Nephron (organoid): Measurements from ENCODE around the gene PRMT5.

Experiments
- H3K27ac Mint-ChIP-seq, 3 experiments: 2 replicates each; pipeline ENCODE4 v1.8.0; 2020; ENCODE audit warnings: mixed read lengths in 3 of 3, mild to moderate bottlenecking in 2 of 3, moderate library complexity in 1 of 3
- H3K27me3 Mint-ChIP-seq: 2 replicates; pipeline ENCODE4 v1.8.0; 2021; ENCODE audit warnings: low read depth, mild to moderate bottlenecking, moderate library complexity, mixed read lengths
- H3K36me3 Mint-ChIP-seq: 2 replicates; pipeline ENCODE4 v1.8.0; 2020; ENCODE audit warnings: low read depth, mixed read lengths
- H3K4me1 Mint-ChIP-seq: 2 replicates; pipeline ENCODE4 v1.8.0; 2020; ENCODE audit warnings: mixed read lengths
- H3K4me3 Mint-ChIP-seq, 3 experiments: 2 replicates each; pipeline ENCODE4 v1.8.0; 2020; ENCODE audit warnings: mild to moderate bottlenecking in 3 of 3, mixed read lengths in 3 of 3, moderate library complexity in 2 of 3
- H3K9me3 Mint-ChIP-seq: 2 replicates; pipeline ENCODE4 v1.8.0; 2020; ENCODE audit warnings: mixed read lengths
- TF ChIP-seq, protein P1 (sequence below), 3 experiments: fragments of 200-600 bp; sonication (generic); IDR thresholded peaks; one replicate each; pipeline ENCODE4 v1.5.0; 2021; ENCODE audit warnings: antibody characterized with exemption in 3 of 3; ENCODE audit not compliant: unreplicated experiment in 3 of 3

PRMT5 gene

DNA sequence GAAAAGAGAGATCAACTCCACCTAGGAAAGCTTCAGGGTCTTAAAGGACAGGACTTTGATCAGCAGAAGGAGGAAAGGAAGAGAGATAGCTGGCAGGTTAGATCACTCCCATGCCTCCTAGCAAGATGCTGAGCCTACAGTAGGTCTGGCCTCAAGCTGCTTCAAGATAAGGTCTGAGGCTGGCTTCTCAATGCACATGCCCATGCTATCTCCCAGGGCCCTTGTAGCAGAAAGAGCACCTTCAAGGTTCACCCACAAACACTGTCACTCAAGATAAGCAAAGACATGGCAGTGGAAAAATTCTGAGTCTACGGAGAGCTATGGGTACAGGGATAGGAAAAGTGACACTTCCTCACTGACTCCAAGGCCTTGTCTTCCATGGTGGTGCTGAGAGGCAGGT lies 31.8 kb downstream of the PRMT5 start:
- peaks cover 33% of the 10 kb centered on the region for H3K36me3 Mint-ChIP-seq
- H3K4me3 Mint-ChIP-seq = no peak overlapping the region
- H3K4me1 Mint-ChIP-seq = no peaks in the 10 kb centered on the region
- TF ChIP-seq, protein P1, sequence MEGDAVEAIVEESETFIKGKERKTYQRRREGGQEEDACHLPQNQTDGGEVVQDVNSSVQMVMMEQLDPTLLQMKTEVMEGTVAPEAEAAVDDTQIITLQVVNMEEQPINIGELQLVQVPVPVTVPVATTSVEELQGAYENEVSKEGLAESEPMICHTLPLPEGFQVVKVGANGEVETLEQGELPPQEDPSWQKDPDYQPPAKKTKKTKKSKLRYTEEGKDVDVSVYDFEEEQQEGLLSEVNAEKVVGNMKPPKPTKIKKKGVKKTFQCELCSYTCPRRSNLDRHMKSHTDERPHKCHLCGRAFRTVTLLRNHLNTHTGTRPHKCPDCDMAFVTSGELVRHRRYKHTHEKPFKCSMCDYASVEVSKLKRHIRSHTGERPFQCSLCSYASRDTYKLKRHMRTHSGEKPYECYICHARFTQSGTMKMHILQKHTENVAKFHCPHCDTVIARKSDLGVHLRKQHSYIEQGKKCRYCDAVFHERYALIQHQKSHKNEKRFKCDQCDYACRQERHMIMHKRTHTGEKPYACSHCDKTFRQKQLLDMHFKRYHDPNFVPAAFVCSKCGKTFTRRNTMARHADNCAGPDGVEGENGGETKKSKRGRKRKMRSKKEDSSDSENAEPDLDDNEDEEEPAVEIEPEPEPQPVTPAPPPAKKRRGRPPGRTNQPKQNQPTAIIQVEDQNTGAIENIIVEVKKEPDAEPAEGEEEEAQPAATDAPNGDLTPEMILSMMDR (IDR thresholded peaks at IDR 0.05; ENCODE audit: unreplicated experiment in 3 of 3) = no peak
- no peaks in the 10 kb centered on the region for H3K27me3 Mint-ChIP-seq
- H3K27ac Mint-ChIP-seq = no peak overlapping the region
- H3K9me3 Mint-ChIP-seq = no peaks in the 10 kb centered on the region

DNA sequence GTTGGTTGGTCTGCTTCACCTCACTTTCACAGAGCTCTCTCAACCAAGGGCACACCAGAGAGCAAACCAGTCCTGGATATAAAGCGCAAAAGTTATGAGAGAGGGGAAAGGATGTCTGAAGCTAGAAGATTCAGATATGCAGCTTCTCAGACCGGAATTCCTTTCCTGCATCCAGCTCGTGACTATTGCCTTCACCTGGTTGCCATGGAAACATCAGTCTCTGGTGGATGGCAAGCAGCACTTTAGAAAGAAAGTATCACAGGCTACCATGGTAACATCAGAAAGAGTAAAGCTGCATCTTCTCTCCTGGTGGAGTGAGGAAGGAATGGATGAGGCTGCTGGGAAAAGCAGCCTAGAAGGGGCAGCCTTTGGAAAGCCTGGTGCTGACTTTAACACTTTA lies 32.4 kb downstream of the PRMT5 start:
- Mint-ChIP-seq H3K4me3 (no peak overlapping the region), H3K27me3 (no peaks in the 10 kb centered on the region), H3K36me3 (peaks cover 27% of the 10 kb centered on the region), H3K9me3 (no peaks in the 10 kb centered on the region), H3K27ac (no peak overlapping the region), H3K4me1 (no peaks in the 10 kb centered on the region)
- TF ChIP-seq, protein P1 (IDR thresholded peaks at IDR 0.05; ENCODE audit: unreplicated experiment in 3 of 3) = no peak

DNA sequence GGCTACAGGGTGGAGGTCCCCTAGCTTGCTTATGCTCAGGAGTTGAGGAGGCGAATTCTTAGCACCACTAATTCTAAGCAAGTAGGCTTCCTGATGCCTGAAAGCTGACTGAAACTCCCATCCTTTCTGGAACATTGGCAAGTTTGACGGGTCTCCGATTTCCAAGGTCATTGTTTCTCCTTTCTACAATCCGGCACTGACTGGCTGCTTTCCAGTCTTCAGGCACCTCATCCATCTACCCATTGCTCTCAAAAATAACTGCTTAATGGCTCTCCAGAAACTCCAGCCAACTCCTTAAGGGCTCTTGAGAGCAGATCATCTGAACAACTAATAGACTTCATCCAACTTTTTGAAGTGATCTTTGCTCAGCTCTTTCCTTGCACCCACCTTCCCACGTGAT lies 32.8 kb downstream of the PRMT5 start:
- no peak overlapping the region for H3K4me3 Mint-ChIP-seq
- no peaks in the 10 kb centered on the region for H3K4me1 Mint-ChIP-seq
- H3K36me3 Mint-ChIP-seq = peaks cover 23% of the 10 kb centered on the region
- TF ChIP-seq, protein P1 (IDR thresholded peaks at IDR 0.05; ENCODE audit: unreplicated experiment in 3 of 3) = no peak
- H3K9me3 Mint-ChIP-seq = no peaks in the 10 kb centered on the region
- H3K27ac Mint-ChIP-seq = no peak overlapping the region
- no peaks in the 10 kb centered on the region for H3K27me3 Mint-ChIP-seq

DNA sequence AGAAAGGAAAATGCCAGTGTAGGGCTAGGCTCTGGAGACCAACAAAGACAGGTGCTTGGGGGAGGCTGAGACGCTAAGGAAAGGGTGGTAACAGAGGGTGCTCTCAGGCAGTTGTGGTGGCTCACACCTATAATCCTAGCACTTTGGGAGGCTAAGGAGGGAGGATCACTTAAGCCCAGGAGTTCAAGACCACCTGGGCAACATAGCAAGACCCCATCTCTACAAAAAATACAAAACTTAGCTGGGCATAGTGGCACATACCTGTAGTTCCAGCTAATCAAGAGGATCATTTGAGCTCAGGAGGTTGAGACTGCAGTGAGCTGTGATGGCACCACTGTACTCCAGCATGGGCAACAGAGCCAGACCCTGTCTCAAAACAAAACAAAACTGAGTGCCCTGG lies 33.8 kb downstream of the PRMT5 start:
- Mint-ChIP-seq H3K9me3 (no peaks in the 10 kb centered on the region), H3K4me3 (no peak overlapping the region), H3K27me3 (no peaks in the 10 kb centered on the region), H3K27ac (no peak overlapping the region), H3K4me1 (no peaks in the 10 kb centered on the region), H3K36me3 (peaks cover 14% of the 10 kb centered on the region)
- TF ChIP-seq, protein P1 (IDR thresholded peaks at IDR 0.05; ENCODE audit: unreplicated experiment in 3 of 3) = no peak

DNA sequence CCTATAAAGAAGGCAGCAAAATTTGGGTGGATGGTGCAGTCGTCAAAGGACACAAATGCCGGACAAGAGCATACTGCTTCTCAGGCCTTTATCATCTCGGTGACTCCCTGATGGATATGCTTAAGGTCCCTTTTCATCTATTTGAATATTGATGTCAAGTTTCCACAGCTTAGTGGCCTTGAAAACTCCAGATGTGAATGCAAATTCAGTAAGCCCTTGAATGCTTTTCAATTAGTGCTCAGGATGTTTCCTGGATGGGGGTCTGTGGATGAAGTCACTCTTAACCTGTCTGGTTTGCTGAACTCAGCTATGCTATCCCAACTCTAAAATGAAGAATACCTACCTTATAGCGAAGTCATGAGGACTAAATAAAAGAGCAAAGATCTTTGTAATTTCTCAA lies 35.5 kb downstream of the PRMT5 start:
- H3K9me3 Mint-ChIP-seq = no peaks in the 10 kb centered on the region

DNA sequence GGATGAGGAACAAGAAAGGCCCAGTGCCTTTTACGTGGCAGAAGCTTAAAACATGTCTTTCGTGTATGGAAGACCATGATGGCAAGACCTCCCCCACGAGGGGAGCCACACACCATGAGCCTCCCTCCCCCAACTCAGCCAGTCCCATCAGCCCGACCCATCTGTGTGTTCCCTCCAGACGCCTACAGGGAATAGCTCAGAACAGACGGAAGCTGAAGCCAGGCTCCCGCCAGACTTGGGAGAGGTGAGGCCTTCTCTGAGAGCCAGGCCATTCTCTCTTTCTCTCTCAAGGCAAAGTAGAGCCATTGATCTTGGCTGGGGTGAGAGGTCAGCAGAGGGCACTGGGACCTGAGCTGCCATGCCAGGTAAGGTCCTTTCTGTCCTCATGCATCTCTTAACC lies 36.7 kb downstream of the PRMT5 start:
- TF ChIP-seq, protein P1 (IDR thresholded peaks at IDR 0.05; ENCODE audit: unreplicated experiment in 3 of 3) = no peak
- Mint-ChIP-seq H3K36me3 (peaks cover 4% of the 10 kb centered on the region), H3K27me3 (no peaks in the 10 kb centered on the region), H3K27ac (no peak overlapping the region), H3K4me3 (no peak overlapping the region), H3K9me3 (no peaks in the 10 kb centered on the region), H3K4me1 (peaks cover 7% of the 10 kb centered on the region)

More for the DNA sequence above, 35.5 kb downstream of the PRMT5 start:
- Mint-ChIP-seq H3K36me3 (peaks cover 11% of the 10 kb centered on the region), H3K27ac (no peak overlapping the region), H3K4me3 (no peak overlapping the region), H3K27me3 (no peaks in the 10 kb centered on the region), H3K4me1 (no peaks in the 10 kb centered on the region)
- TF ChIP-seq, protein P1 (IDR thresholded peaks at IDR 0.05; ENCODE audit: unreplicated experiment in 3 of 3) = no peak
